ENCODE measurements around the gene GAMT. TPM values are rescaled to one million over a fixed set of nuclear protein-coding genes. Genes with fewer than 3 reads are reported as not detected.

Gene GAMT
- total RNA-seq, 2 donors from 2014 or later, result 38.4 to 49.6 TPM

DNA sequence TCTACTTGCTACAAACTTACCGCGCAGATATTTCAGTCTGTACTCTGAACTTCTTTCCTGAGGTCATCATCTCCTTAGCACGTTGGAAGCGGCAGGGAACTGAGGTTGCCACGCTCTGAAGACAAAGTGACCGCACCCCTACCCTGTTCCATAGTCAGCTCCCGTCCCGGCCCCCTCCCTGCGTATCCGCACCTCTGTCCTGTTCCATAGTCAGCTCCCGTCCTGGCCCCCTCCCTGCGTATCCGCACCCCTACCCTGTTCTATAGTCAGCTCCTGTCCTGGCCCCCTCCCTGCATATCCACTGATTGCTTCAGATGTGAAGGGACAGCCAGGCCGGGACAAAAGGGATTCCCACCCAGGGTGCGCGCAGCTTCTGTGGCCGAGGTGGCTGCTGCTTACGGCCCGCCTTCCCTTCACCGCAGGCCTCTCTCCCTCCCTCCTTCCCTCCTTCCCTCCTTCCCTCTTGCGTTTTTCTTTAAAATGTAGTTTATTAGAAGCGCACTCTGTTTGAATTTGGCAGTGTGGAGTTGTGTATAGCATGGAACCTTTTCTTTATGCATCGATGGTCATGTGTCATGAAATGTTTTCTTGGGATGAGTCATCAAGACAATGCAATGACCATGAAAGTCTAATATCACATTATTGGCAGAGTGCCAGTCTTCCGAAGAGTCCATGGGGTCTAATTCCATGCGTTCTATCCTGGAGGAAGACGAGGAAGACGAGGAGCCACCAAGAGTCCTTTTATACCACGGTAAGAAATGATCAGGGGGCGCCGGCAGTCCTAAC is 39.5 kb downstream of the GAMT start:
- Histone ChIP-seq H3K27ac (ENCODE audit: low read depth, low read length) (peak overlapping the region; percentile 78), H3K9me3 (ENCODE audit: control insufficient read depth, low read length) (no peaks in the 10 kb centered on the region), H3K9ac (ENCODE audit: extremely low read depth, low read length, poor library complexity, severe bottlenecking) (no peak overlapping the region), H3K27me3 (ENCODE audit: control insufficient read depth, insufficient read depth, low read length, poor library complexity, severe bottlenecking) (no peaks in the 10 kb centered on the region), H3K4me1 (ENCODE audit: control insufficient read depth, insufficient read depth, low read length) (no peaks in the 10 kb centered on the region), H3K4me3 (ENCODE audit: low read length) (no peak overlapping the region), H3K36me3 (ENCODE audit: control insufficient read depth, insufficient read depth, low read length) (peaks cover 91% of the 10 kb centered on the region)
- Mint-ChIP-seq H3K4me3 (no peak overlapping the region), H3K9me3 (no peaks in the 10 kb centered on the region), H3K27ac (no peak overlapping the region), H3K4me1 (peaks cover 27% of the 10 kb centered on the region), H3K27me3 (ENCODE audit: insufficient read depth) (no peaks in the 10 kb centered on the region), H3K36me3 (ENCODE audit: low read depth) (peaks cover 78% of the 10 kb centered on the region)
- WGBS, 2 experiments (ENCODE audit: insufficient coverage in 1 of 2, insufficient read length in 1 of 2), result 93 to 94% methylated on average over 20 to 30 of the region's 30 CpGs
- no peak for DNase-seq
- TF ChIP-seq, protein P1, sequence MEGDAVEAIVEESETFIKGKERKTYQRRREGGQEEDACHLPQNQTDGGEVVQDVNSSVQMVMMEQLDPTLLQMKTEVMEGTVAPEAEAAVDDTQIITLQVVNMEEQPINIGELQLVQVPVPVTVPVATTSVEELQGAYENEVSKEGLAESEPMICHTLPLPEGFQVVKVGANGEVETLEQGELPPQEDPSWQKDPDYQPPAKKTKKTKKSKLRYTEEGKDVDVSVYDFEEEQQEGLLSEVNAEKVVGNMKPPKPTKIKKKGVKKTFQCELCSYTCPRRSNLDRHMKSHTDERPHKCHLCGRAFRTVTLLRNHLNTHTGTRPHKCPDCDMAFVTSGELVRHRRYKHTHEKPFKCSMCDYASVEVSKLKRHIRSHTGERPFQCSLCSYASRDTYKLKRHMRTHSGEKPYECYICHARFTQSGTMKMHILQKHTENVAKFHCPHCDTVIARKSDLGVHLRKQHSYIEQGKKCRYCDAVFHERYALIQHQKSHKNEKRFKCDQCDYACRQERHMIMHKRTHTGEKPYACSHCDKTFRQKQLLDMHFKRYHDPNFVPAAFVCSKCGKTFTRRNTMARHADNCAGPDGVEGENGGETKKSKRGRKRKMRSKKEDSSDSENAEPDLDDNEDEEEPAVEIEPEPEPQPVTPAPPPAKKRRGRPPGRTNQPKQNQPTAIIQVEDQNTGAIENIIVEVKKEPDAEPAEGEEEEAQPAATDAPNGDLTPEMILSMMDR (conservative IDR thresholded peaks at IDR 0.05), result no peak

DNA sequence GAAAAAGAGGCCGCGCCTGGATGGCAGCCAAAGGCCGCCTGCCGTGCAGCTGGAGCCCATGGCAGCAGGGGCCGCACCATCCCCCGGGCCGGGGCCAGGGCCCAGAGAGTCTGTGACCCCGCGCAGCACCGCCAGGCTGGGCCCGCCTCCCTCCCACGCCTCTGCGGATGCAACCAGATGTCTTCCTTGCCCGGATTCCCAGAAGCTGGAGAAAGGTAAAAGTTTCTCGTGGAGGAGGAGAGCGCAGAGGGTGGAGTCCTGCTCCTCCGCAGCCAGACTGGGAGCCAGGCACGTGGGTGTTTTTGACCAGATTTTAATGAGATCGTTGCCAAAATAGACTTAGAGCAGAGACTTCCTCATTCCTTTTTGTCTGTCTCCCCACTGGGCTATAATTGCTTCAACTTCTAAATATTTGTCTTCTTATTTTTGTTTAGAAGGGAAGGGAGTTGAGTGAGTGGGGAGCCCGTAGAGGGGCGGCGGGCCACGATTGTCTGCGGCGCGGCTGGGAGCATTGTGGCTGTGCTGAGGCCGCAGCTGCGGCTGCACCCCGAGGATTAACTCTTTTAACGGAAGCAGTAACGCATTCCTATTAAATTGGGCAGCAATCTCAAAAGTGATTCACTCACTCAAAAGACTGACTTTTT is 40.4 kb downstream of the GAMT start:
- peaks cover 82% of the 10 kb centered on the region for H3K36me3 Mint-ChIP-seq (ENCODE audit: low read depth)
- Histone ChIP-seq H3K4me3 (ENCODE audit: low read length) (no peak overlapping the region), H3K9me3 (ENCODE audit: control insufficient read depth, low read length) (no peaks in the 10 kb centered on the region), H3K4me1 (ENCODE audit: control insufficient read depth, insufficient read depth, low read length) (peaks cover 7% of the 10 kb centered on the region), H3K27me3 (ENCODE audit: control insufficient read depth, insufficient read depth, low read length, poor library complexity, severe bottlenecking) (no peaks in the 10 kb centered on the region), H3K9ac (ENCODE audit: extremely low read depth, low read length, poor library complexity, severe bottlenecking) (no peak overlapping the region), H3K36me3 (ENCODE audit: control insufficient read depth, insufficient read depth, low read length) (peaks cover 87% of the 10 kb centered on the region), H3K27ac (ENCODE audit: low read depth, low read length) (peak overlapping the region; percentile 78)
- H3K27me3 Mint-ChIP-seq (ENCODE audit: insufficient read depth), result no peaks in the 10 kb centered on the region
- 83 to 84% methylated on average over 14 to 31 of the region's 31 CpGs for WGBS, 2 experiments (ENCODE audit: insufficient coverage in 1 of 2, insufficient read length in 1 of 2)
- H3K9me3 Mint-ChIP-seq, result no peaks in the 10 kb centered on the region
- H3K27ac Mint-ChIP-seq, result no peak overlapping the region
- peak; percentile 55 for DNase-seq
- no peak overlapping the region for H3K4me3 Mint-ChIP-seq
- TF ChIP-seq, protein P1 (conservative IDR thresholded peaks at IDR 0.05), result no peak
- peaks cover 33% of the 10 kb centered on the region for H3K4me1 Mint-ChIP-seq

DNA sequence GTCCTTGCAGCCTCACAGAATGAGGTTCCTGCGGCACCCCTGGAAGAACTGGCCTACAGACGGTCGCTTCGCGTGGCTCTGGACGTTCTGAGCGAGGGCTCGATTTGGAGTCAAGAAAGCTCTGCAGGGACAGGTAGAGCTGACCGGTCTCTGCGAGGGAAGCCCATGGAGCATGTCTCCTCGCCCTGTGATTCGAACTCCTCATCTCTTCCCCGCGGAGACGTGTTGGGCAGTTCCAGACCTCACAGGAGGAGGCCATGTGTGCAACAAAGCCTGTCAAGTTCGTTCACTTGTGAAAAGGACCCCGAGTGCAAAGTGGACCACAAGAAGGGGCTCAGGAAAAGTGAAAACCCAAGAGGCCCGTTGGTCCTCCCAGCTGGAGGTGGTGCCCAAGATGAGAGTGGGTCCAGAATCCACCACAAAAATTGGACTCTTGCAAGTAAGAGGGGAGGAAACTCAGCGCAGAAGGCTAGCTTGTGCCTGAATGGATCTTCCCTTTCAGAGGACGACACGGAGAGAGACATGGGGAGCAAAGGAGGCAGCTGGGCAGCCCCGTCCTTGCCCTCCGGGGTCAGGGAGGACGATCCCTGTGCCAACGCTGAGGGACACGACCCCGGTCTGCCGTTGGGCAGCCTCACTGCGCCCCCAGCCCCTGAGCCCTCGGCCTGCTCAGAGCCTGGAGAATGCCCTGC is 41.1 kb downstream of the GAMT start:
- peak; percentile 36 for DNase-seq
- Histone ChIP-seq H3K9ac (ENCODE audit: extremely low read depth, low read length, poor library complexity, severe bottlenecking) (no peak overlapping the region), H3K4me1 (ENCODE audit: control insufficient read depth, insufficient read depth, low read length) (peaks cover 10% of the 10 kb centered on the region), H3K27me3 (ENCODE audit: control insufficient read depth, insufficient read depth, low read length, poor library complexity, severe bottlenecking) (no peaks in the 10 kb centered on the region), H3K27ac (ENCODE audit: low read depth, low read length) (peak overlapping the region; percentile 78), H3K9me3 (ENCODE audit: control insufficient read depth, low read length) (no peaks in the 10 kb centered on the region), H3K36me3 (ENCODE audit: control insufficient read depth, insufficient read depth, low read length) (peaks cover 81% of the 10 kb centered on the region), H3K4me3 (ENCODE audit: low read length) (no peak overlapping the region)
- 92% methylated on average over 29 to 30 of the region's 30 CpGs for WGBS, 2 experiments (ENCODE audit: insufficient coverage in 1 of 2, insufficient read length in 1 of 2)
- no peak overlapping the region for H3K4me3 Mint-ChIP-seq
- TF ChIP-seq, protein P1 (conservative IDR thresholded peaks at IDR 0.05), result no peak
- no peaks in the 10 kb centered on the region for H3K27me3 Mint-ChIP-seq (ENCODE audit: insufficient read depth)
- H3K36me3 Mint-ChIP-seq (ENCODE audit: low read depth), result peaks cover 81% of the 10 kb centered on the region
- H3K27ac Mint-ChIP-seq, result no peak overlapping the region
- peaks cover 38% of the 10 kb centered on the region for H3K4me1 Mint-ChIP-seq
- H3K9me3 Mint-ChIP-seq, result no peaks in the 10 kb centered on the region

Data from endodermal cell (in vitro differentiated cells).